Stimulated activated CD8-positive, alpha-beta memory T cell treated with anti-CD3 and anti-CD28 coated beads, Interleukin-12 subunit alpha, Interleukin-12 subunit beta, amount 100 ng/mL, for 4 hours (primary cell): ENCODE data around the gene MEX3C.

Experiments
- DNase-seq: peaks from one replicate; pipeline ENCODE4 v3.0.0-alpha.2; 2020; ENCODE audit warnings: low read depth

Gene MEX3C

DNA sequence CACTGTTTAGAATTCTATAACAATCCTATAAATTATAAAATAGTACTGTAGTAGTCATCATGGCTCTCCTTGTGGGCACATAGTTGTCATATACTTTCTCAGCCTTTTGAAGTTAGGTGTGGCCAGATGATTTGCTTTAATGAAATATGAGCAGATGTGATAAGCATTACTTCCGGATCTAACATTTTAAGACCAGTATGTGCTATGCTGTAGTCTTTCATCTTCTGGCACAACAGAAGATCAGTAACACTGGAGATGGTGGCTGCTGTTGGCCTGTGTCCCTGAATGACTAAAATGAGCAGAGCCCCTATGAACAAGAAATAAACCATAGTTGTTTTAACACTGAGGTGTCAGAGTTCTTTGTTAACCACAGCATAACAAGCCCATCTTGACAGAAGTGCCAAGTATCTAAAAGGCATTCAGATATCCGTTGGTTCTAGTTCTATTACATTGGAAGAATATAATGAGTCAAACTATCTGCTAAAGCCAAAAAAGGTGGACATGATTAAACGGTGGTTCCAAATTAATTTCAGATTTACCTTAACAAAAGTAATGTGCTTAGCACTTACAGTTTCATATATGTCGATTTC lies 6.3 kb downstream of the MEX3C start:
- no peak for DNase-seq

DNA sequence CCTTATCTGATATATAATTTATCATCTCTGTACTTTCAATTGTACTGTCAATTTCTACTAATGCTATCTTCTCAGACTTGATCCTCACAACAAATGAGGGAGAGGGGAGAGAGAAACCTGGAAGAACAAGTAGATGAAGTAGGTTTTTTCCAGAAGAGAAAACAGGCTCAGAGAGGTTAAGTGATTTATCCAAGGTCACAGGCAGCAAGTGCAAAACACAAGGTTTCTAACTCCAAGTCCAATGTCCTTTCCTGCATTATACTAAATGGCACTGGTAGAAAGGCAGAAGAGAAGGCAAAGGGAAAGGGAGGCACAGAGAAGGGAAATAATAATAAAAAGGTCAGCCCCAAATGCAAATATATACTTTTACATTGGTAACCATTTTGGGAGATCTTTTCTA lies 7.5 kb downstream of the MEX3C start:
- no peak for DNase-seq

DNA sequence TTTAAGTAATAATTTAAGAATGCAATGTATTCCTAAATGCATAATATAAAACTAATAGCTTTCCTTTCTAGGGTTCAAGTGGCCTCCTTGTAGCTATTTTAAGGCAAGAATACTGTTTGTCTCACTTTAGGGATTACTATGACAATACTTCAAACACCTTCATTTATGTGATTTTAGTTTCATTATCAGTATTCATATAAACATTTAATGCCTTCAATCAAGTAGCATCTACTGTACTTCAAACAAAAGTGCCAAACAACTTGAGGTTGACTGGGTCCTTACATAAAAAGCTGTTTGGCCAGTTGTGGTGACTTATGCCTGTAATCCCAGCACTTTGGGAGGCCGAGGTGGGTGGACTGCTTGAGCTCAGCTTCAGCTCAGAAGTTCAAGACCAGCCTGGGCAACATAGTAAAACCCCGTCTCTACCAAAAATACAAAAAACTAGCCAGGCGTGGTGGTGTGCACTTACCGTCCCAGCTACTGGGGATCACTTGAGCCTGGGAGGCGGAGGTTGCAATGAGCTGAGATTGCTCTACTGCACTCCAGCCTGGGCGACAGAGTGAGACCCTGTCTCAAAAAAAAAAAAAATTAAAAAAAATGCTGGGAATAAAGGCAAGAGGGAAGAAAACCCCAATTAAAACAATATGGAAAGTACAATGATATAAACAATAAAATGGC lies 9.3 kb downstream of the MEX3C start:
- no peak for DNase-seq

DNA sequence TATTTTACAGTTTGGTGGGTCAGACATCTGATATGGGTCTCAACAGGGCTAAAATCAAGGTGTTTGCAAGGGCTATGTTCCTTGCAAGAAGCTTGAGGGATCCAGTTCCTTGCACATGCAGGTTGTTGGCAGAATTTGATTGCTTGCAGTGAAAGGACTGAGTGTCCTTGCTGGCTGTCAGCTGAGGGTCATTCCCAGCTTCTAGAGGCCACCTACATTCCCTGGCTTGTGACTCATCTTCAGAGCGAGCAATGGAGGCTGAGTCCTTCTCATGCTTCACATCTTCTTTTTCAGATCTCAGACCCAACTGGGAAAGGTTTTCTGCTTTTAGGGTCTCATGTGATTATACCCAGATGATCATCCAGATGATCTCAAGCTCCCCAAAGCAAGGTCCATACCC lies 12.4 kb downstream of the MEX3C start:
- DNase-seq: no peak

DNA sequence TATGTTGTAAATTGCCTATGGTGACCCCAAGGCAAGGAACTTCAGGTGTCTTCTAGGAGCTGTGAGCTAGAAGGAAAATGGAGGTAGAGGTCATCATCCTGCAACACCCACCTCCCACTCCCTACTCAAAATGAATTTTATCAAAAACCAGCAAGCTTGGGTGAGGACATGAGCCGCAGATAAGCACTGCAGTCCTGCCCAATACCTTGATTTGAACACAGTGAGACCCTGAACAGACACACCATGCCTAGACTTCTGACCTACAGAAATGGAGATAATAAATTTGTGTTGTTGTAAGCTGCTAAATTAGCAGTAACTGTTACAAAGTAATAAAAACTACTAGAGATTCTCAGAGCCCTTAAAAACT lies 13.4 kb downstream of the MEX3C start:
- DNase-seq: no peak

DNA sequence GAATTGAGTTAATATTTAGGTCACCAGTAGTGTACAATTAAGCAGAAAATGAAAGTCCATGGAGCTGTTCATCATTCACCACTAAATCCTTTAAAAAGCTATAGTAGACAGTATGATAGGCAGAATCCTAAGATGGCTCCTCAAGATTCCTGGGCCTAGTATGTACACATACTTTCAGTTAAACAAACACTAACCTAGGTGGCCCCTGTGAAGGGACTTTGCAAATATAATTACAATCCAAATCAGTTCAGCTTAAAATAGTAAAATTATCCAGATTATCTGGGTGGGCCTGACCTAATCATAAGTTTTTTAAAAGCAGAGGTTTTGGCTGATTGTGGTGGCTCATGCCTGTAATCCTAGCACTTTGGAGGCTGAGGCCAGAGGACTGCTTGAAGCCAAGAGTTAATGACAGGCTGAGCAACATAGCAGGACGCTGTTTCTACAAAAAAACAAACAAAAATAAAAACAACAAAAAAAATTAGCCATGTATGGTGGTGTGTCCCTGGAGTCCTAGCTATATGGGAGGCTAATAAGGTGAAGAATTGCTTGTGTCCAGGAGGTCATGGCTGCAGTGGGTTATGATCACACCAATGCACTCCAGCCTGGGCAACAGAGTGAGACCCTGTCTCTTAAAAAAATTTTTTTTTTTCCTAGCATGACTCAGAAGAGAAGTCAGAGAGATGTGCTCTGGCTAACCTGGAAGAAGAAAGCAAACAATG lies 13.9 kb downstream of the MEX3C start:
- no peak for DNase-seq

DNA sequence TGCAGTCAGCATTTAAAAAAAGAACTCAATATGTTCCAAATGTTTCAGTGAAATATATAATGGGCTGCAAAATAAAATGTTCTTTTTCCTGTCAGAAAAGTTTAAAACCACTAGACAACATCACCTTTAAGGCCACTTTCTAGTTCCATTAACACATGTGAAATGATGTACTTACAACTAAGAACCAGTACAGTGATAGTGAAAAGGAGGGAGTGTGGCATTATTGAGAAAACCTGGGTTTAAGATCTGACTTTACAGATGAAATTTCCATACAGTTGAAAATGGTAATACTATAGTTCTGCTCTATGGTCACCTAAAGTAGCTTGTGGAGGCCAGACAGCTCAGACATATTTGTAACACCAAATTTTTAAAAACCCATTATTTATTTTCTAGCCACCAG lies 14.7 kb downstream of the MEX3C start:
- DNase-seq: no peak

DNA sequence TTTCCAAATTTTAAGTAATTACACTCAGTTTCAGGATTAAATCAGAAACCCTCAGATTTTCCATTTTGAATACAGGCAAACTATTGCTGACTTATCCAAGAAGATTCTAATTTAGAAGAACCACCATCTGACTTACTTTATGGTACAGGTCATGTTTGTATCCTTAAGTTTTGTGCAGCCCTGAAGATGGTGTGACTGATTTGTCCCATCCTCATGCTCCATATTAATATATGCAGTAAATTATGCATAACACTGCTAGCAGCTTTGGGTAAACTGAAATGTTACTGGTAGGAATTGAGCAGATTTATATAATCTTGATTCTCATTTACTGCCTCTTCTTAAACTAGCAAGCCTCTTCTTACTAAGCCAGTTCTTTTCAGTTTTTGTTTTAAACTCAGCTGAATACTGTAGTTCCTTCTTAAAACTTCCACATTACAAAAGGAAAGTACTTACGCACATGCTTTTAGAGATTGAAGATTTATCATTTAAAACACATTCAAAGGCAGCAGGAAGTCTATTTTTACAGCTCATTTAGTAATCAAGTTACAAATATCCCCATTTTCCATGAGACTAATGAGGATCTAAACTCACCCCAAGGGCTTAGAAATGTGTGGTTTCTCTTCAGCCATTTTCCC lies 25.7 kb downstream of the MEX3C start:
- DNase-seq: no peak

DNA sequence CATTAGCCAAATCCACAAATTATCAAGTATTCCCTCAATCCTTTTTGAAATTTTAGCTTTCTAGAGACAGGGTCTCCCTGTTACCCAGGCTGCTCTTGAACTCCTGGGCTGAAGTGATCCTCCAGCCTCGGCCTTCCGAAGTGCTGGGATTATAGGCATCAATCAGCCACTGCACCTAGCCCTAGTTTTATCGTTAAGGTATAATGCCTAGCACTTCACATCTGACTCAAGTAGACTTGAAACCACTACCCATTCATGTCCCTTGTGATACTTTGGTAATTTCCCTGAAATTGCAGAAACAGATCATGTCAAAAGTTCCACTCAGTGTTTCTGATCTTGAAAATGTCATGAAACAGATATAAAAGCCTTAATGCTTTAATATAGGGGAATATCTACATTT lies 26.3 kb downstream of the MEX3C start:
- DNase-seq: no peak

DNA sequence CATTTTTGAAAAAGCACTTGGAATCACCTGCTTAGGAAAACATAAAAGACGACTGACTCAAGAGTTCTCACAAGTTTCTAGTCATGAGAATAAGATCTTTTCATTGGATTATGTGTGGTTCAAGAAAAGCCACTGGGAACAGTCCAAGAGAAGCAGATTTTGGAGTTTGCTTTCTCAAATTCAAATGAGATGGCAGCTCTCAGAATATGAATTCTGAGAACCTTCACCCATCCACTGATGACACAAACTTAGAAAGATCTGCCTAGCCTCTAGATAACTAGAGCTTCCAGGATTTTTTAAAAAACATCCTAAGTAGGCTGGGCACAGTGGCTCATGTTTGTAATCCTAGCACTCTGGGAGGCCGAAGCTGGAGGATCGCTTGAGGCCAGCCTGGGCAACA lies 26.8 kb downstream of the MEX3C start:
- no peak for DNase-seq

DNA sequence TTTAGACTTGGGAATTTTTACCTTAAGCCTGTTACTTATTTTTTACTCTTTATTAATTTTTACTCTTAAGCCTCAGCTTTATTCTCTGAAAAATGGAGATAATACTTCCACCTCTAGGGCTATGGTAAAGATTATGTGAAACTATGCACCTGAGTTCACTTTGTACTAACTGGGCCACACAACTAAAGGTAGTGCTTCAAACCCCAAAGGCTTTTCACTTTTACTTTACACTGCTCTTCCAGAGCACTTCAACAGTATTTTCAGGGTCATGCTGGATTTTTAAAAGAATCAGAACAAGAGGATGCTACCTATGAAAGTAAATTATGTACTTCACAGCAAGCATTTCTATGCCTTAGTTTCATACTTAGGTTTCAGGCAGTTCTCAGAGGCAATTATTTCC lies 27.8 kb downstream of the MEX3C start:
- DNase-seq: no peak

DNA sequence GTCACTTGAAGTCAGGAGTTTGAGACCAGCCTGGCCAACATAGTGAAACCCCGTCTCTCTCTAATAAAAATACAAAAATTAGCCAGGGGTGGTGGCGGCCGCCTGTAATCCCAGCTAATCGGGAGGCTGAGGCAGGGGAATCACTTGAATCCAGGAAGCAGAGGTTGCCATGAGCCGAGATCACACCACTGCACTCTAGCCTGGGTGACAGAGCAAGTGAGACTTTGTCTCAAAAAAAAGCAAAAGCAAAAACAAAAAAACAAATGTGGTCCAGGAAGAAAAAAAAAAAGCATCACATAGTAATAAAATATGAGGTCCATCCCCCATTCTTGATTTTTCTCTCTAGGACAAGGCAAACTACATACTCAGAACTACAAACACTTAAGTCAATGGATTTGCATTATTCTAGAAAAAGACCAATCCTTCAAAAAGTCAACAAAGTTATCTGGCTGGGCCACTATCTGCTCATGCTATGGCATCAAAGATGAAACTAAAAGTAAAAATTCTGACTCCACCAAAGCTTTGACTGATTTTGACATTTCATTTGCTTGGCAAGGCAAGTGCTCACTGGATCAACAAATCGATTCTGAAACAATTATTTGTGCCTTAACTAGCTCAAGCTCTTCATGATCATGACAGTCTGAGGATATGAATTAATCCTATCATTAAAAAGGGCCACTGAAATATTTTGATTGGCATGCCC lies 28.4 kb downstream of the MEX3C start:
- no peak for DNase-seq

DNA sequence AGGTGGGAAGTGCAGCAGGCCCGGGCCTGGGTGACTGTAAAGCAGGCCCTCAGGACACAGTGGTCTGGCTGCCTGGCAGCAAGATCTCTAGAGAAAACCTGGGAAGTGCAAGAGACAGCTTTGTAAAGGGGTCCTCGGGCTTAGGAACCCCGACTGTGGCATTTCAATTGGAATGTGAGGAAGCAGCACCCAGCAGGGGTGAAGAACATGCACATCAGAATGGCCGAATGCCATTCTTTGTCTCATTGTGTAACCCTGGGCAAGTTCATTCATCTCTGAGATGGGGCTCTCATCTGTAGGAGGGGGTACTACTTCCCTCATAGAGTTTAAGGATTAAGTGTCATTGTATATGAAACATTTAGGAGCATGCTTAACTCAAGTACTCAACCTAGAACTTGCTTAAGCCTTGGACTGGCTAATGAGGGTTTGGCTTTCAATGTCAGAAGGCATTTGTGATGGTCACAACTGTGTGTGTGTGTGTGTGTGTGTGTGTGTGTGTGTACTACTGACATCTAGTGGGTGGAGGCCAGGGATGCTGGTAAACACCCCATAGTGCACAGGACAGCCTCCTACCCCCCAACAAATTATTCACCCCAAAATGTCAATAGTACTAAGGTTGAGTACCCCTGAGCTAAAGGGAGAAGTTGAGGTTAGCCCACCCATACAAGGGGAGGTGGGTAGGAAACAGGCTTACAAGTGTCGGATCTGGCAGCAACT lies 29.3 kb downstream of the MEX3C start:
- no peak for DNase-seq

DNA sequence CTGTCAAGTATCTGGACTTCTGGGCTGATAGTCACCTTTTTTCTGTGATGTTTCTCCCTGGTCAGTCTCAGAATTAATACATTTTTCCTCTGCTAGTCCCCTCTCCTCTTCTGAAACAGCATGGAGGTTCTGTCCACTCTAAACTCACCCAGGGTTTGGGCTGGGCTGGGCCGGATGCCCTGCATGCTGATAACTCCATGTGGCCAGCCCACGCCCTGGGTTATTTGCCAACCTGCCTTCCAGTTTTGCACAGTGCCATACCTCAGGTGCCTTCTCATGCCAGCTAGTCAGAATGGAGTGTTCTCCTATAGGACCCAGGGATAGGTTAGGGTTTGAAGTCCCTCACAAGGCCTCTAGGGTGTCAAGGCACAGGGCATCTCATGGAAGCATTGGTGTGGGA lies 32.2 kb downstream of the MEX3C start:
- no peak for DNase-seq

DNA sequence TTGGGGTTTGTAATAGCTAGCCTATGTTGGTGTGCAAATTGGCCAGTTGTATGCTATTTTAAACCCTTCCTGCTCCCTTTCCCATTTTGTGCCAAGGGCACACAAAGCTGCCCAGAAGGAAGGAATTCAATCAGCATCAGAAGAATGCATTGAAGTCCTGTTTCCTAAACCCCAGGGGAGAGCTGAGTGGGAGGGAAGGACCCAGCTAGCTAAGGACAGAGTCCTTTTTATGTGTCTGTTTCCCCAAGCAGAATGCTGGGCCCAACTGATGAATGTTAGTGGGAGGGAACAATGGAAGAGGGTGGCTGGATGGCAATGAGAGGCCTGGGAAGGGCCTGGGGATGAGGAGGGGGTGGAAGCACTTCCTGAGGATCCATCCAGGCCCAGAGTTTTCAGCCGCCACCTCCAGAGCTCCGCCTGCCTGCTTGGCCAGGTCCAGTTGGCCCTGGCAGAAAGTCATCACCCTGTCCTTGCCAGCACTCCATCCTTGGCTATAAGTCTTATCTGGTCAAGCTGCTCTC lies 32.7 kb downstream of the MEX3C start:
- no peak for DNase-seq

DNA sequence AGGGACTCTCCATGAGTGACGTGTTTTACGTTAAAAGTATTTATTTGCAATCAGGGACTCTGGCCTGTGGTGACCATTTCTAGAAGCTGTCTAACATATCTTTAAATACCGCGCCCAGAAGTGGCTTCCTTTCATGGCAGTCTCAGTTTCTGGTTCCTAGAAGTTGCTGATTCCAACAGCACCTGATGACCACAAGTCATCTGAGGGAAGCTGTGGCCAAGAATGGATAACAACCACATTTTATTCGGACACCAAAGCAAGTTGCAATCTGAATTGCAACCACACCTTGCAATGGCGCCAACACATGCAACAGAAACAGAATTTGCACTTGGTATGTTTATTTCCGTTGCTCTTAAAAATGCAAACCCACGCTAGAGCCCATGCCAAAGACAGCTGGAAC lies 33.1 kb downstream of the MEX3C start:
- DNase-seq: no peak

DNA sequence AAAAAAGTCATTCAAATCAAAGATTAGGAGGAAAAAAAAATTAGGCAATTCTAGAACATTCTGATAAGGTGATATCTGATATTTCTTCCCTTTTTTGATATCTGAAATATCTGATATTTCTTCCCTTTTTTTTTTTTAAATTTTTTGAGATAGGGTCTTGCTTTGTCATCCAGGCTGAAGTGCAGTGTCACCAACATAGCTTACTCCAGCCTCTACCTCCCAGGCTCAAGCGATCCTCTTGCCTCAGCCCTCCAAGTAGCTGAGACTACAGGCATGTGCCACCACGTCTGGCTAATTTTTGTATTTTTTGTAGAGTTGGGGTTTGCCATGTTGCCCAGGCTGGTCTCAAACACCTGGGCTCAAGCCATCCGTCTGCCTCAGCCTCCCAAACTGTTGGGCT lies 33.9 kb downstream of the MEX3C start:
- DNase-seq: no peak

DNA sequence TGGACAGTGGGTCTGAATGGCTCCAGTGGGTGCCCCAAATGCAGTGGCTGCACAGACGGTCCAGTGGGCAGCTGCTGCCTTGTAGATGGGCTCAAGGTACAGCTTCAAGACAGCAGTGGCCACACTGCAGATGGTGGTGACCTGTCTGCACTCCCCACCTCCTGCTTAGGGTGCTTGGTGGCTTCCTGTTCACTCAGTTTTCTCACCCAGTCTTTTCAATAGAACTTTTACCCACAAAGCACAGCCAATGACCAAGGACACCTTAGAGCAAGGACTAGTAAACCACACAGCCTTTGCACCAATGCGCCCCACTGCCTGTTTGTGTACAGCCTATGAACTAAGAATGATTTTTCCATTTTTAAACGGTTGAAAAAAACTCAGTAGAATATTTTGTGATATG lies 34.9 kb downstream of the MEX3C start:
- no peak for DNase-seq

DNA sequence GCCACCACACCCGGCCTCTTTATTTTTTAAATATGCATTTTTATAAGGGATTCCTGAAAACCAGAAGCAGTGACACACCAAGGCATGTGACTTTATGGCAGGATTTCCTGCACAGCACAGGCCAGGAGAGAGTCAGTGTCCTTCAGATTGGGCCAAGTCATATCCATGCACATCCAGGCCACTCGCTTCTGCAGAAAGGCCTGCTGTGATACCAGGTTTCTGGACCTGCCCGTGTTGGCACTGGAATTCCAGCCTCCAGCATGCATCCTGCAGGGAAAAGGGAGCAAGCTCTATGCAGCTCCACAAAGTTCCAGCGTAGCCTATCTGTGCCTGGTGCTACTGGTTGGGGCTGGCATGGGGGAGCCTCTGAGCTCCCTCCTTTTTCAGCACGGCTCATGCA lies 36.8 kb downstream of the MEX3C start:
- no peak for DNase-seq

DNA sequence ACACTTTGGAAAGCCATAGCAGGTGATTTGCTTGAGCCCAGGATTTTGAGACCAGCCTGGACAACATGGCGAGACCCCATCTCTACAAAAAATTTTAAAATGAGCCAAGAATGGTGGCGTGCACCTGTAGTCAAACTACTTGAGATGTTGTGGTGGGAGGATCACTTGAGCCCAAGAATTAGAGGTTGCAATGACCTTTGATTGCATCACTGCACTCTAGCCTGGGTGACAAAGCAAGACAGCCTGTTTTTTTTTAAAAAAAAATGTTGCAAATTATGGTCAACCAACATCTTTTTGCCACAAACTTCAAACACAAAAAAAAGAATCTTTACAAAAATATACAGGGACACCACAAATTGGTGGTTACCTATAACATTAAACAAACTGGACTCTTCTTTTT lies 40.3 kb downstream of the MEX3C start:
- no peak for DNase-seq

DNA sequence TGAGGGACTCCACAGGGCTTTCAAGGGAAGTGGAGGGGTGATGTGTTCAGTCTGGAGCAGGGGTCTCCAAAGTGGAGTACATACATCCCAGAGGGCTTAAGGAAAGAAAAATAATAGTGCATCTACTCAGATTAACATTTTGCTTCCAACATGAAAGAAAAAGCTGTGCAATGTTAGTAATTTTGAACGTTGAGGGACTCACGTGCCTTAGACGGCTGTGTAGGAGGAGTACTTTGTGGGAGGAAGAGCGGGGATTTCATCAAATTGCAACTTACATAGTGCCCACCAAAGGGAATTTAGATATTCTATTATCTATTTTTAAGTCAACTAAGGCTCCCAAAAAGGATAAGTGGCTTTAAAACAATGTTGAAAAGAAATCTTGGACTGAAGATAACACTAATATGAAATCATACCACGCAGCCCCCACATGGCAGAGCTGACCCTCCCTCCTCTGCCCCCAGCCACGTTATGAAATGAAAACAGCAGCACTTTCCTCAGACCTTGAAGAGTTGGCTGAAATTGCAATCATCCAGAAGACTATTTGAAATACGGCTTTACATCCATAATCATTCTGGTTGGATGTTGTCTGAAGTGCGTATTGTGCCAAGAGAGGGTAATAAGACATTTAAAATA lies 42.9 kb downstream of the MEX3C start:
- no peak for DNase-seq
